GM10266 (cell line): ENCODE results near the gene IDH3A.
"Not testable (repeated sequence)": the region's sequence is repeated elsewhere in the genome, so short reads cannot be mapped to it uniquely, and the experiment has no call there.

Source experiments
- DNase-seq: peaks from one replicate; pipeline ENCODE4 v3.0.0; 2012; ENCODE audit errors: extremely low spot score
- CTCF ChIP-seq: IDR thresholded peaks from 2 replicates; pipeline ENCODE4 v1.5.1; 2012; ENCODE audit warnings: mild to moderate bottlenecking, low read depth; ENCODE audit not compliant: control insufficient read depth, insufficient read depth; ENCODE audit errors: missing control alignments

The IDH3A gene

GRCh38 chr15:78140292-78140691, 8.9 kb upstream of the IDH3A start:
- no peak for DNase-seq

GRCh38 chr15:78142332-78142731, 6.8 kb upstream of the IDH3A start:
- no peak for DNase-seq
- TF ChIP-seq CTCF: no peak

More at GRCh38 chr15:78140292-78140691, 8.9 kb upstream of the IDH3A start:
- TF ChIP-seq CTCF: no peak

- no peak for TF ChIP-seq CTCF
- DNase-seq: no peak
Measured at GRCh38 chr15:78146425-78147154, 2.6 kb upstream of the IDH3A start.

GRCh38 chr15:78147566-78147965, 1.6 kb upstream of the IDH3A start:
- DNase-seq: no peak
- TF ChIP-seq CTCF: no peak

- DNase-seq: no peak
- no peak for TF ChIP-seq CTCF
Measured at GRCh38 chr15:78148392-78149067, 632 bp upstream of the IDH3A start.

- no peak for DNase-seq
Measured at GRCh38 chr15:78149805-78150751, 916 bp downstream of the IDH3A start.

GRCh38 chr15:78151075-78151474, 1.9 kb downstream of the IDH3A start:
- not testable (repeated sequence) for DNase-seq

More at GRCh38 chr15:78149805-78150751, 916 bp downstream of the IDH3A start:
- TF ChIP-seq CTCF: no peak
